ENCODE measurements around the gene NUTM2B.
"Not testable (repeated sequence)": the region's sequence is repeated elsewhere in the genome, so short reads cannot be mapped to it uniquely, and the experiment has no call there.

Gene NUTM2B

GRCh38 chr10:79700381-79700944 is 2.6 kb upstream of the NUTM2B start:
- not testable (repeated sequence) for ATAC-seq, H3K4me3 Mint-ChIP-seq, H3K27me3 Mint-ChIP-seq, H3K27ac Mint-ChIP-seq, H3K9me3 Mint-ChIP-seq, DNase-seq
- peaks cover 11% of the 10 kb centered on the region for H3K4me1 Mint-ChIP-seq

DNA sequence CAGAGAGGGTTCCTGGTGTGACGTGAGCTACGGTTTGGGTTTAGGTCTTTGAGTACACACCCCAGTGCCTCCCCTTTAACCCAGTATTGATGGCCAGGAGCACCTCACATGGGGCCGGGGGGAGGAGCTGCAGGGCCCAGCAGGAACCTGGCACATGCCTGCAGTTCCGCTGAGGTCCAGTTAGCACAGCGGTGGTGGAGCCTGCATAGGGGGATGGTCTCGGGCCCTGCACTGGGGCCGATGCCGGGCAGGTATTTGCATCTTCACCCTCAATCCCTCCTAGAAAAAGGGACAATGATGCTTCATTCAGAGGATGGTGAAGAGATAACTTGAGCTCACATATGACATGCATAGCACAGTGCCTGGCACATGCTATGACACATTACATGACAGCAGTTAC is 4.0 kb downstream of the NUTM2B start:
- not testable (repeated sequence) for H3K4me3 Mint-ChIP-seq, H3K27ac Mint-ChIP-seq, H3K27me3 Mint-ChIP-seq, H3K4me1 Mint-ChIP-seq, H3K9me3 Mint-ChIP-seq, DNase-seq, ATAC-seq

GRCh38 chr10:79714976-79715375 is 11.9 kb downstream of the NUTM2B start:
- H3K4me1 Mint-ChIP-seq, H3K9me3 Mint-ChIP-seq: not testable (repeated sequence)

DNA sequence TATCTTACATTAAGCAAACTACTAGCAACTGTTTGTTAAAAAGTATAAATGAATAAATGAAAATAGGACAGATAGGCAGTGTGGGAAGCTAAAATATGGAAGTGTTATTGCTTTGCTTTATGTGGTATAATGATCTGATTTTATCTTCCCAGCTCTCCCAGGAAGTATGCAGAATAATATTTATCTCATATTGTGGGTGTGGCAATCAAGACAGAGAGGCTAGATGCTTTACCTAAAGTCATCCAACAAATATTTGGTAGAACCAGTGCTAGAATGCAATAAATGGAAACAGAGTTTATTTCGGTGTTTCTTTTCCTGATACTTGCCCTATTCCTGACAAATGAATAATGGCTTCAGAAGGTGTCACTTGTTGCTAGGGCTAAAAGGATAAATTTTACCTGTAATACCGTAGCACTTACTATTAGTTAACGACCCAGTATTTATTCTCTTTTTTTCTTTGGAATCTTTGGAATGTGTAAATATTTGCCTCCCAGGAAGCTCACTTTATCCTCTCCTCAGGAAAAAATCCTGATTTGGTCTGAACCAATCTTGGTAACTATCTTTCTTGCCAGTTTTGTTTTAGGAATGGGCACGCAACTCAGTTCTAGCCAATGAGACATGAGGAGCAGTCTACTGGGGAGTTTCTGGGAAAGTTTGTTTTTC is 14.0 kb downstream of the NUTM2B start:
- H3K4me3 Mint-ChIP-seq, result not testable (repeated sequence)

More at GRCh38 chr10:79714976-79715375, 11.9 kb downstream of the NUTM2B start:
- H3K4me3 Mint-ChIP-seq, H3K27me3 Mint-ChIP-seq, H3K27ac Mint-ChIP-seq, ATAC-seq, DNase-seq: not testable (repeated sequence)

DNA sequence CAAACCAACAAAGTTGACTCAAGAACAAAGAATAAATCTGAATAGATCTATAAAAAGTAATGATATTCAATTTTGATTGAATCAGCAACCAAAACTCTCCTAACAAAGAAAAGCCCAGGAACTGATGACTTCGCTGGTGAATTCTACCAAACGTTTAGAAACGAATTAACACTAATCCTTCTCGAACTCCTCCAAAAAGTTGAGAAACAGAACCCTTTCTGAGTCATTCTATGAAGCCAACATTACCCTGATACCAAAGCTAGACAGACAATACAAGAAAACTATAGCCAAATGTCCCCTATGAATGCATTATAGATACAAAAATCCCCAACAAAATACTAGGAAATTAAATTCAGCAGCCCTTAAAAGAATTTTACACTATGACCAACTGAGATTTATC is 17.0 kb downstream of the NUTM2B start:
- H3K9me3 Mint-ChIP-seq, H3K4me3 Mint-ChIP-seq, H3K4me1 Mint-ChIP-seq, H3K27me3 Mint-ChIP-seq, H3K27ac Mint-ChIP-seq, DNase-seq, ATAC-seq: not testable (repeated sequence)

More for the DNA sequence above, 14.0 kb downstream of the NUTM2B start:
- H3K9me3 Mint-ChIP-seq, ATAC-seq, H3K27me3 Mint-ChIP-seq, H3K4me1 Mint-ChIP-seq, DNase-seq, H3K27ac Mint-ChIP-seq: not testable (repeated sequence)

DNA sequence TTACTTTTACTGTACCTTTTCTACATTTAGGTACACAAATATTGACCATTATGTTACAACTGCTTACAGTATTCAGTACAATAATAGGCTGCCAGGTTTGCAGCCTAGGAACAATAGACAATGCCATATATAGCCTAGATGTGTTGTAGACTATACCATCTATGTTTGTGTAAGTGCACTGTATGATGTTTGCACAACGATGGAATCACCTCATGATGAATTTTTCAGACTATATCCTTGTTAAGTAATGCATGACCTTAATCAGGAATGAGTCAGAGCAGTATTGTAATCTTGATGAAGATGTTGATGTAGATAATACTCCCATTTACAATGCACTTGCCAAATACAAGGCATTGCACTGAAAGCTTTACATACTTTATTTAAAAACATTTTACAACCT is 23.6 kb downstream of the NUTM2B start:
- H3K27me3 Mint-ChIP-seq, H3K9me3 Mint-ChIP-seq, ATAC-seq, H3K27ac Mint-ChIP-seq, H3K4me1 Mint-ChIP-seq, DNase-seq, H3K4me3 Mint-ChIP-seq: not testable (repeated sequence)

- not testable (repeated sequence) for H3K27me3 Mint-ChIP-seq, H3K4me3 Mint-ChIP-seq, ATAC-seq, H3K9me3 Mint-ChIP-seq, H3K4me1 Mint-ChIP-seq, H3K27ac Mint-ChIP-seq, DNase-seq
Observed at GRCh38 chr10:79744844-79745243, 41.8 kb downstream of the NUTM2B start.

DNA sequence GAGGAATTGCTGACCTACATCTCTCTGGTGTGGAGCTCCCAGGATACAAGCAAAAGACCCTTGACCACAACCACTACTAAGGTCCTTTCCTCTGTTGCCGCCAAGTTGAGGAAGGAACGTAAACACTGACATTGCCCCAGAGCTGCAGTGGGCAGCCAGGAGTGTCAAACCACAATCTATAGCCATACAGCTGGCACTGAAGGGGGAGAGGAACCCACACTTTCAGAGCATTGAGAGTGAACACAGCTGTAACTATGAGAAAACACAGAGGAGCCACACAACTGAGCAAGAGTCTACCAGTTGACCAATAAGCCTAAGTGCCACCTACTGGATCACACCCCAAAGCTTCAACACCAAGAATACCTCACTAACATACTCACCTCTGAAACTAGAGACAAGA is 45.5 kb downstream of the NUTM2B start:
- not testable (repeated sequence) for DNase-seq, H3K4me3 Mint-ChIP-seq, ATAC-seq, H3K27me3 Mint-ChIP-seq, H3K9me3 Mint-ChIP-seq, H3K27ac Mint-ChIP-seq
- H3K4me1 Mint-ChIP-seq, result peaks cover 12% of the 10 kb centered on the region

- not testable (repeated sequence) for ATAC-seq, DNase-seq, H3K27me3 Mint-ChIP-seq, H3K9me3 Mint-ChIP-seq, H3K4me3 Mint-ChIP-seq, H3K27ac Mint-ChIP-seq
- H3K4me1 Mint-ChIP-seq, result peaks cover 12% of the 10 kb centered on the region
Observed at GRCh38 chr10:79753601-79754000, 50.6 kb downstream of the NUTM2B start.

GRCh38 chr10:79758297-79758993 is 55.4 kb downstream of the NUTM2B start:
- not testable (repeated sequence) for H3K27ac Mint-ChIP-seq, H3K4me1 Mint-ChIP-seq, ATAC-seq, H3K27me3 Mint-ChIP-seq, H3K9me3 Mint-ChIP-seq, DNase-seq, H3K4me3 Mint-ChIP-seq

Measured in stimulated activated naive CD8-positive, alpha-beta T cell treated with anti-CD3 and anti-CD28 coated beads, Interleukin-15, amount 100 ng/mL, for 72 hours (primary cell).